UCSD-AML1 (cell line): ENCODE measurements around the gene DEFB124.
"Not testable (repeated sequence)": the region's sequence is repeated elsewhere in the genome, so short reads cannot be mapped to it uniquely, and the experiment has no call there.

Source experiments
- DNase-seq: peaks from one replicate; lab custom pipeline; 2025; ENCODE audit not compliant: unreplicated experiment; lab: John Stamatoyannopoulos, UW

DEFB124 gene

GRCh38 chr20:31426891-31427551 lies 47.9 kb downstream of the DEFB124 start:
- DNase-seq = not testable (repeated sequence)

DNA sequence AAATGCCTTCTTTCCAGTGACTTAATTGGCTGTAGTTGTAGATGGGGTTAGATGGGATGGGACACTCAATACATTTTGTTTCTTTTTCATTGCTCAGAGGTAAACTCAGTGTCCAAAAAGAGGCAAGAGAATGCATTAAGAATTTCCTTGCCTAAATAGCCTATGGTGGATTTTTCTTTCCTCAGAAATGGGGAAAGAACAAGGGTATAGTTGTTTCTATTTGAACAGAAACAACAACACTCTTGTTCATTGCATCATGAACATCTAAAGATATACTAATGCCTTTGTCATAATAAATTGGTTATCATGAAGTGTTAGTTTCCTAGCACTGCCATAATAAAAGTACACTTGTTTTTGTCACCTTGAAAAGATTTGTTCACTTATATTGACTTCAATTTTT lies 49.1 kb downstream of the DEFB124 start:
- no peak for DNase-seq

DNA sequence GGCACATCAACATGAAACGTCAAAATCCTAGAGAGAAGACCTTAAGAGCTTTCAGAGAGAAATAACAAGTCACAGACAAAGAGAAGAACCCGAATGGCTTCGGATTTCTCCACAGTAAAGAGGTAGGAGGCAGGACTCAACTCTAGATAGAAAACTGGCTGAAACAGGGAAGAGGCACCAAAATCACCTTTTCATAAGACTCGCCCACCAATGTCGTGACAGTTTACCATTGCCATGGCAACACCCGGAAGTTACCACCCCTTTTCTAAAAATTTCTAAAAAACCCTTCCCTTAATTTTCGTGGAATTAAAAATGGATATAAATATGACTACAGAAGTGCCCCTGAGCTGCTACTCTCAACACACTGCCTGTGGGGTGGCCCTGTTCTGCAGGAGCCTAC lies 56.6 kb downstream of the DEFB124 start:
- DNase-seq = no peak

DNA sequence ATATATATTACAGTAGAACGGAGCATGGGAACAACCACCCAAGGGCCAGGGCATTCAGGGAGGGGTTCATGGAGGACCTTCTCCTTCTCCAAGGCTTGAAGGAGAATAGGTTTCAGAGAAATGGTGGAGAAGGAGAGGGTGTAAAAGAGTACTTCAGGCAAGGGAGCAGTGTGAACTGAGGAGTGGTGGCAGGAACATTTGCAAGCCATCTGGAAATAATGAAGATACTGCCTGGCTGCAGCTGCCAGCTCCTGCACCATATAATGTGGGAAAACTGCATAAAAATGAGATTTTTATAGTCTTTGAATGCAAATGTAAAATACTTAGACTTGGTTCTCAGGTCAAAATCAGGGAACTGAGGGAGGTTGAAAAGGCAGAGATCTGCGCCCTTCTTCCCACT lies 59.3 kb downstream of the DEFB124 start:
- no peak for DNase-seq
